ENCODE measurements around the gene ASPHD1. TPM values are rescaled to one million over a fixed set of nuclear protein-coding genes. Genes with fewer than 3 reads are reported as not detected.
"Not testable (repeated sequence)": the region's sequence is repeated elsewhere in the genome, so short reads cannot be mapped to it uniquely, and the experiment has no call there.

Gene ASPHD1
- total RNA-seq, 2 donors from 2014 or later: 3.1 to 3.5 TPM

- not testable (repeated sequence) for H3K36me3 Mint-ChIP-seq (ENCODE audit: low read depth); H3K27me3 Mint-ChIP-seq; H3K4me3 Mint-ChIP-seq; H3K27ac Mint-ChIP-seq; H3K9me3 Mint-ChIP-seq; H3K4me1 Mint-ChIP-seq; ATAC-seq (replicated peaks)
These were observed 31.2 kb upstream of the ASPHD1 start for GRCh38 chr16:29869067-29869466.

GRCh38 chr16:29871822-29872546 is 28.3 kb upstream of the ASPHD1 start:
- ATAC-seq (replicated peaks): no peak
- H3K27me3 Mint-ChIP-seq: peaks cover 5% of the 10 kb centered on the region
- no peak overlapping the region for H3K27ac Mint-ChIP-seq
- no peak overlapping the region for H3K4me3 Mint-ChIP-seq
- H3K36me3 Mint-ChIP-seq (ENCODE audit: low read depth): no peaks in the 10 kb centered on the region
- H3K9me3 Mint-ChIP-seq: no peaks in the 10 kb centered on the region
- peaks cover 4% of the 10 kb centered on the region for H3K4me1 Mint-ChIP-seq

- no peaks in the 10 kb centered on the region for H3K9me3 Mint-ChIP-seq
- H3K4me3 Mint-ChIP-seq: no peak overlapping the region
- H3K4me1 Mint-ChIP-seq: peaks cover 11% of the 10 kb centered on the region
- ATAC-seq (replicated peaks): no peak
- no peaks in the 10 kb centered on the region for H3K36me3 Mint-ChIP-seq (ENCODE audit: low read depth)
- no peak overlapping the region for H3K27ac Mint-ChIP-seq
- peaks cover 11% of the 10 kb centered on the region for H3K27me3 Mint-ChIP-seq
These were observed 27.0 kb upstream of the ASPHD1 start for GRCh38 chr16:29873319-29873718.

- Mint-ChIP-seq H3K36me3 (ENCODE audit: low read depth) (no peaks in the 10 kb centered on the region), H3K9me3 (no peaks in the 10 kb centered on the region), H3K4me3 (no peak overlapping the region), H3K27ac (no peak overlapping the region), H3K4me1 (peaks cover 11% of the 10 kb centered on the region), H3K27me3 (peaks cover 17% of the 10 kb centered on the region)
- ATAC-seq (replicated peaks): no peak
These were observed 25.1 kb upstream of the ASPHD1 start for GRCh38 chr16:29875206-29875605.

- no peak for ATAC-seq (replicated peaks)
- Mint-ChIP-seq H3K27me3 (peaks cover 17% of the 10 kb centered on the region), H3K27ac (no peak overlapping the region), H3K9me3 (no peaks in the 10 kb centered on the region), H3K4me3 (peak overlapping the region; percentile 57), H3K36me3 (ENCODE audit: low read depth) (no peaks in the 10 kb centered on the region), H3K4me1 (peaks cover 11% of the 10 kb centered on the region)
These were observed 24.1 kb upstream of the ASPHD1 start for GRCh38 chr16:29876217-29876593.

- peak overlapping the region; percentile 57 for H3K4me3 Mint-ChIP-seq
- no peak overlapping the region for H3K27ac Mint-ChIP-seq
- no peaks in the 10 kb centered on the region for H3K9me3 Mint-ChIP-seq
- H3K4me1 Mint-ChIP-seq: peaks cover 11% of the 10 kb centered on the region
- peak; percentile 46 for ATAC-seq (replicated peaks)
- peaks cover 17% of the 10 kb centered on the region for H3K27me3 Mint-ChIP-seq
- no peaks in the 10 kb centered on the region for H3K36me3 Mint-ChIP-seq (ENCODE audit: low read depth)
These were observed 23.6 kb upstream of the ASPHD1 start for GRCh38 chr16:29876594-29877249.

GRCh38 chr16:29877266-29877961 is 22.9 kb upstream of the ASPHD1 start:
- H3K27me3 Mint-ChIP-seq: peaks cover 17% of the 10 kb centered on the region
- peaks cover 11% of the 10 kb centered on the region for H3K4me1 Mint-ChIP-seq
- no peaks in the 10 kb centered on the region for H3K36me3 Mint-ChIP-seq (ENCODE audit: low read depth)
- no peak overlapping the region for H3K27ac Mint-ChIP-seq
- H3K4me3 Mint-ChIP-seq: peak overlapping the region; percentile 57
- ATAC-seq (replicated peaks): peak; percentile 92
- no peaks in the 10 kb centered on the region for H3K9me3 Mint-ChIP-seq

- Mint-ChIP-seq H3K36me3 (ENCODE audit: low read depth) (no peaks in the 10 kb centered on the region), H3K4me3 (peak overlapping the region; percentile 57), H3K4me1 (peaks cover 11% of the 10 kb centered on the region), H3K27ac (no peak overlapping the region), H3K9me3 (no peaks in the 10 kb centered on the region), H3K27me3 (peaks cover 21% of the 10 kb centered on the region)
- ATAC-seq (replicated peaks): no peak
These were observed 22.1 kb upstream of the ASPHD1 start for GRCh38 chr16:29878172-29878571.

- Mint-ChIP-seq H3K27ac (no peak overlapping the region), H3K4me1 (peaks cover 8% of the 10 kb centered on the region), H3K4me3 (no peak overlapping the region), H3K9me3 (no peaks in the 10 kb centered on the region), H3K36me3 (ENCODE audit: low read depth) (no peaks in the 10 kb centered on the region), H3K27me3 (peaks cover 27% of the 10 kb centered on the region)
- ATAC-seq (replicated peaks): no peak
These were observed 19.2 kb upstream of the ASPHD1 start for GRCh38 chr16:29881050-29881449.

GRCh38 chr16:29883987-29884386 is 16.3 kb upstream of the ASPHD1 start:
- Mint-ChIP-seq H3K27ac (no peak overlapping the region), H3K4me1 (no peaks in the 10 kb centered on the region), H3K4me3 (no peak overlapping the region), H3K27me3 (peaks cover 19% of the 10 kb centered on the region), H3K9me3 (no peaks in the 10 kb centered on the region), H3K36me3 (ENCODE audit: low read depth) (no peaks in the 10 kb centered on the region)
- no peak for ATAC-seq (replicated peaks)

GRCh38 chr16:29889372-29889771 is 10.9 kb upstream of the ASPHD1 start:
- H3K4me3 Mint-ChIP-seq; H3K27ac Mint-ChIP-seq; H3K4me1 Mint-ChIP-seq; H3K36me3 Mint-ChIP-seq (ENCODE audit: low read depth); H3K9me3 Mint-ChIP-seq; H3K27me3 Mint-ChIP-seq; ATAC-seq (replicated peaks): not testable (repeated sequence)

- ATAC-seq (replicated peaks): no peak
- H3K36me3 Mint-ChIP-seq (ENCODE audit: low read depth): no peaks in the 10 kb centered on the region
- no peaks in the 10 kb centered on the region for H3K9me3 Mint-ChIP-seq
- no peak overlapping the region for H3K27ac Mint-ChIP-seq
- no peaks in the 10 kb centered on the region for H3K4me1 Mint-ChIP-seq
- peaks cover 4% of the 10 kb centered on the region for H3K27me3 Mint-ChIP-seq
- H3K4me3 Mint-ChIP-seq: no peak overlapping the region
These were observed 8.5 kb upstream of the ASPHD1 start for GRCh38 chr16:29891525-29892457.

- peaks cover 8% of the 10 kb centered on the region for H3K27me3 Mint-ChIP-seq
- no peak for ATAC-seq (replicated peaks)
These were observed 7.9 kb upstream of the ASPHD1 start for GRCh38 chr16:29892458-29892813.

GRCh38 chr16:29893553-29893952 is 6.7 kb upstream of the ASPHD1 start:
- no peak for ATAC-seq (replicated peaks)

More at GRCh38 chr16:29892458-29892813, 7.9 kb upstream of the ASPHD1 start:
- no peaks in the 10 kb centered on the region for H3K36me3 Mint-ChIP-seq (ENCODE audit: low read depth)
- no peak overlapping the region for H3K4me3 Mint-ChIP-seq
- no peaks in the 10 kb centered on the region for H3K4me1 Mint-ChIP-seq
- no peaks in the 10 kb centered on the region for H3K9me3 Mint-ChIP-seq
- H3K27ac Mint-ChIP-seq: no peak overlapping the region

More at GRCh38 chr16:29893553-29893952, 6.7 kb upstream of the ASPHD1 start:
- H3K36me3 Mint-ChIP-seq (ENCODE audit: low read depth): no peaks in the 10 kb centered on the region
- H3K9me3 Mint-ChIP-seq: no peaks in the 10 kb centered on the region
- peaks cover 19% of the 10 kb centered on the region for H3K27me3 Mint-ChIP-seq
- no peak overlapping the region for H3K27ac Mint-ChIP-seq
- no peak overlapping the region for H3K4me3 Mint-ChIP-seq
- H3K4me1 Mint-ChIP-seq: no peaks in the 10 kb centered on the region
